ENCODE measurements around the gene GLIS1.

The GLIS1 gene

GRCh38 chr1:53504901-53505300 is 234.1 kb downstream of the GLIS1 start:
- no peak for TF ChIP-seq POLR2A (IDR thresholded peaks at IDR 0.05; ENCODE audit: low read depth, low read length)
- DNase-seq (ENCODE audit: insufficient read length, low spot score), result no peak
- no peak for FAIRE-seq

GRCh38 chr1:53503433-53504217 is 235.3 kb downstream of the GLIS1 start:
- DNase-seq (ENCODE audit: insufficient read length, low spot score), result no peak
- no peak for TF ChIP-seq POLR2A (IDR thresholded peaks at IDR 0.05; ENCODE audit: low read depth, low read length)
- FAIRE-seq, result no peak

- DNase-seq (ENCODE audit: insufficient read length, low spot score) (no peak), FAIRE-seq (no peak)
- TF ChIP-seq POLR2A (IDR thresholded peaks at IDR 0.05; ENCODE audit: low read depth, low read length), result no peak
These were observed 236.1 kb downstream of the GLIS1 start for GRCh38 chr1:53502641-53503432.

GRCh38 chr1:53501065-53502005 is 237.6 kb downstream of the GLIS1 start:
- DNase-seq (ENCODE audit: insufficient read length, low spot score), result no peak
- TF ChIP-seq POLR2A (IDR thresholded peaks at IDR 0.05; ENCODE audit: low read depth, low read length), result no peak
- no peak for FAIRE-seq

- DNase-seq (ENCODE audit: insufficient read length, low spot score), result no peak
- no peak for FAIRE-seq
- TF ChIP-seq POLR2A (IDR thresholded peaks at IDR 0.05; ENCODE audit: low read depth, low read length), result no peak
These were observed 238.5 kb downstream of the GLIS1 start for GRCh38 chr1:53500204-53501064.

GRCh38 chr1:53499257-53500203 is 239.4 kb downstream of the GLIS1 start:
- FAIRE-seq (no peak), DNase-seq (ENCODE audit: insufficient read length, low spot score) (no peak)
- no peak for TF ChIP-seq POLR2A (IDR thresholded peaks at IDR 0.05; ENCODE audit: low read depth, low read length)

GRCh38 chr1:53498555-53499131 is 240.3 kb downstream of the GLIS1 start:
- TF ChIP-seq POLR2A (IDR thresholded peaks at IDR 0.05; ENCODE audit: low read depth, low read length), result no peak
- no peak for FAIRE-seq

GRCh38 chr1:53495633-53496345 is 243.2 kb downstream of the GLIS1 start:
- no peak for FAIRE-seq
- DNase-seq (ENCODE audit: insufficient read length, low spot score), result no peak
- TF ChIP-seq POLR2A (IDR thresholded peaks at IDR 0.05; ENCODE audit: low read depth, low read length), result no peak

More at GRCh38 chr1:53498555-53499131, 240.3 kb downstream of the GLIS1 start:
- DNase-seq (ENCODE audit: insufficient read length, low spot score), result no peak

GRCh38 chr1:53490351-53490750 is 248.6 kb downstream of the GLIS1 start:
- no peak for DNase-seq (ENCODE audit: insufficient read length, low spot score)
- FAIRE-seq, result no peak
- TF ChIP-seq POLR2A (IDR thresholded peaks at IDR 0.05; ENCODE audit: low read depth, low read length), result no peak

- TF ChIP-seq POLR2A (IDR thresholded peaks at IDR 0.05; ENCODE audit: low read depth, low read length), result no peak
- FAIRE-seq, result no peak
- no peak for DNase-seq (ENCODE audit: insufficient read length, low spot score)
These were observed 252.5 kb downstream of the GLIS1 start for GRCh38 chr1:53486395-53487026.

All from H54 (cell line).